GM18508 (cell line): Measurements from ENCODE around the gene MRPS27.
A peak's percentile ranks its signal among the peaks of the same experiment; 100 is the strongest.
"Not testable (repeated sequence)": the region's sequence is repeated elsewhere in the genome, so short reads cannot be mapped to it uniquely, and the experiment has no call there.

Source experiments
- ATAC-seq: cut with Tn5 transposase; IDR thresholded peaks from one replicate; pipeline ENCODE4 v1.9.1; 2021; ENCODE audit warnings: moderate number of reproducible peaks; ENCODE audit not compliant: insufficient read depth, unreplicated experiment

The MRPS27 gene

DNA sequence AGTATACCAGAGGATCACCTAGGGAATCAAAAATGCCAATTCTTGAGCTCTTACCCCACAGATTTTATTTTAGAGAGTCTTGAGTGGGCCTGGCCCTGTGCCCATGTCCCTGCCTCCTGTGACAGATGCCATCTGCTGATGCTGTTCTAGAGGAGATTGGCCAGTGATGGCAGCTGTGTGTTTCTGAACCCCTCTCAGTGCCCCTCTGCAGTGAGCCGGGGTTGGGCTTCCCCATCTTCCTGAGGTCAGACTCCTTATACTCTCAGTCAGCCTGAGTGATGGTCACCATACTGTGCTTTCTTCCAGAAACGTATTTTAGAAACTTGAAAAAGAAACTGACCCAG lies 6.2 kb upstream of the MRPS27 start:
- ATAC-seq: no peak

DNA sequence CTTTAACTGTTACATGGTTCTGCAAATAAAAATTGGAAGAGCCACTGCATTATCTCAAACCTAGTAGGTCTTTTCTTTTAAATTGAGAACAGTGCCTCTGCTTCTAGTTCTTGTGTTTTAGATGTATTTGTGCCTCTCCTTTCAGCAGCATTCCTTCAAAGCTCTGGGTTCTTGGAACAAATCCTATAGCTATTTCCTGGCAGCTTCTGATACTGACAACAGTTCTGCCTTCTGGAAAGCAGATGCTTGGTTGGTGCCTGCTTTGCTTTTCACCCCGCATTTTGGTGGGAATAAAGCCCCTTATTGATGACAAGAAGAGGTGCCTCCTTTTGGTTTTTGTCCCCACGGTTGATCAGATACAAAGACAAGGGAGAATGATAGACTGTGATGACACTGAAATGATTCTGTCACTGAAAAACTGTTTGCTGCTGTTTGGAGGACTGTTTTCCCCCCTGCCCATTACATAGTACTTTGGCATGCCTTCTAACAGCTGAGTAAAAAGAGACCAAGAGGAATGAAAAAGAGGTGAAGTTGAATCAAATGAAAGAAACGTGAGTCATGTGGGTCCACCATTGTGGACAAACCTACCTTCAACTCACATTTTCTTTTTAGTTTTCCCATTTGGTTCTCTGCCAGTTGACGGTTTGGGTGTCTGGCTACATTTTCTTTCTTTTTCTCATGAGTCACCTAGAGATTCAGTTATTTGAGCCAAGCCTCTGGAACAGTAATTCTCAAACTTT lies 5.7 kb upstream of the MRPS27 start:
- no peak for ATAC-seq

DNA sequence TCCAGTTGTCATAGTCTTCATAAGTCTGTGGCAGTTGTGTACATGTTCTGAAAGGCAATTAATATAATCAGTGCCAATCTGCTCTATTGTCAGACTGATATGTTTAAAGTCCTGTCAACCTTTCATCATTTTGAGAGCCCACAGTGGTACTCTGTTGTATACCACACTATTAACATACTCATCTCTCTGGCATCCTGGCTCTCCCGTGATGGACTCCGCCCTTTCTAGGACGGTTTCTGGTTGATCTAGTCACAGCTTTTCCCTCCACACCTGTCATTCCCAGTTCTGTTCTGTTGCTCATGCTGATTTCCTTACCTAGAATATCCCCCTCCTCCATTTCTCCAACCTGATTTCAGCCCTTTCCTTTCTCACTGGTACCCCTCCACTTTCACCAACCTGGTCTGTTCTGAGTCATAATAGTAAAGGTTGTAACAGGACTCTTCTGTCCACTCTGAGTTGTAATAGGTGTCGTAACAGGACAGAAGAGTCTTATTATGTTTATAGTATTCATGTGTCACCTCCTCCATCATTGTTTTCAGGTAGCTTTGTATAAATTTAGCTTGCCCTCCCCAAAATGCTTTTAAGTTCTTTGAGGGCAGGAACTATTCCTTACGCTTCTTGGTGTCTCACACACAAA lies 4.3 kb upstream of the MRPS27 start:
- ATAC-seq: no peak

DNA sequence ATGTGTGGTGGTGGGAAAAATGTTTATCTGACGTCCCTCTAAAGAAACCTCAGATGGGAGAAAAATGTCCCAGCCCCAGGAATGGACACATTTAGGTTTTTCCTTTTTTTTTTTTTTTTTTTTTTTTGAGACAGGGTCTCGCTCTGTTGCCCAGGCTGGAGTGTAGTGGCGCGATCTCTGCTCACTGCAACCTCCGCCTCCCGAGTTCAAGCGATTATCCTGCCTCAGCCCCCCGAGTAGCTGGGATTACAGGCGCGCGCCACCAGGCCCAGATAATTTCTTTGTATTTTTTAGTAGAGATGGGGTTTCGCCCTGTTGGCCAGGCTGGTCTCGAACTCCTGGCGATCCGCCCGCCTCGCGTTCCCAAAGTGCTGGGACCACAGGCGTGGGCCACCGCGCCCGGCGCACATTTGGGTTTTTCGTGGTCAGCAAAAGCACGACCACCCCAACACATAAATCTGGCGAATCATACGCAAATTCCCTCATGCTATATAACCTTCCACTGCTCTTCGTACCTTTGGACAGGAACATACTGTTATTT lies 535 bp downstream of the MRPS27 start:
- not testable (repeated sequence) for ATAC-seq

DNA sequence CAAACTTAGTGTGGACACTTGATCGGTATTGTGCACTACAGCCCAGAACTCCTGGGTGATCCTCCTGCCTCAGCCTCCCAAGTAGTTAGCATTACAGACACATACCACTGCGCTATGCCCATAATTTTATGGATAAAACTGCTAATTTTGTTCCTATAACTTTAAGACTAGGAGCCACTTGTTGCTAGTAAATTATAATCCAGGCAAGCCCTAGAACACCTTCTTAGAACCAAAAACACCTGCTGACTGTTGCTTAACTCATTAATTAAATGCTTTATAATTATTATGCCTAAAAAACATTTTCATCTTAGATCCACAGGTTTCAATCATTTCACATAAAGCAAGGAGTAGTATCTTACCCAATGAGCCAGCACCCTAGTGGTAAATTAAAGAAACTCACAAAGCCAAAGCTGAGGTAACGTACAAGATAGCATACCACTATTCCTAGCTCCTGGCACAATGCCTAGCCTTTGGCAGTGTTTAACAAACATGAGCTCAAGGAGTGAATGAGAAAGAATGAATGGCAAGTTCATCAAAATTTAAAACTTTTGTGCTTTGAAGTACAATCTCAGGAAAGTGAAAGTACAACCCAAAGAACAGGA lies 5.4 kb downstream of the MRPS27 start:
- ATAC-seq: no peak

DNA sequence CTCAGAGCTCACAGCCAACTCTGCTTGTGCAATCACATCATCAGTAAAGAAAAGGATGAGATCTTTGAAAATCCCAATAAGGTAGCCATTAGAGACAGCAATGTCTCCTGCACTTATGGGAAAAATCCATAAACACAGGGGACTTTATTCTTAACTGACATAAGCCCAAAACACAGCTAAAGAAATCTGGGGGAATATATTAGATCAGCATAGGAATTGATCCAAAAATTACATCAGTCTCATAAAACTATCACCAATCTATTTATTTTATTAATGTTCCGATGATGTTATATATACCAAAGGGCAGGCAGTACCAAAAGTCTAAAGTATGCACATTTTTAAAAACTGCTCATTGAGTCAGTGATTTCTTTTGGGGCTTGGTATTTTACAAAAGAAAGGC lies 6.9 kb downstream of the MRPS27 start:
- ATAC-seq: no peak

DNA sequence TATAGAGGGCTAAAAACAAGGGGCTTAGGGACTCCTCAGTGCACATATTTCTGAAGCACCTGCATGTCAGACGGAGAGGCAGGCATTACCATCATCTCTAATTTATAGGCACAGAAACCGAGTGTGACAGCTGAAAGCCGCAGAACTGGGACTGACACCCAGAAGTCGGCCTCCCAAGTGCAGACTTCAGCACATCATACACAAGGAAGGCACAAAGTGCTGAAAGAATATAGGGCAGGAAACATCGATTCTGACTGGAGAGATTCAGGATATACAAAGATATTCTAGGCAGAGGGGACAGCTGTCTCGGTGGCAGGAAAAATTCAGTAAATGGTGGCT lies 11.2 kb downstream of the MRPS27 start:
- no peak for ATAC-seq

DNA sequence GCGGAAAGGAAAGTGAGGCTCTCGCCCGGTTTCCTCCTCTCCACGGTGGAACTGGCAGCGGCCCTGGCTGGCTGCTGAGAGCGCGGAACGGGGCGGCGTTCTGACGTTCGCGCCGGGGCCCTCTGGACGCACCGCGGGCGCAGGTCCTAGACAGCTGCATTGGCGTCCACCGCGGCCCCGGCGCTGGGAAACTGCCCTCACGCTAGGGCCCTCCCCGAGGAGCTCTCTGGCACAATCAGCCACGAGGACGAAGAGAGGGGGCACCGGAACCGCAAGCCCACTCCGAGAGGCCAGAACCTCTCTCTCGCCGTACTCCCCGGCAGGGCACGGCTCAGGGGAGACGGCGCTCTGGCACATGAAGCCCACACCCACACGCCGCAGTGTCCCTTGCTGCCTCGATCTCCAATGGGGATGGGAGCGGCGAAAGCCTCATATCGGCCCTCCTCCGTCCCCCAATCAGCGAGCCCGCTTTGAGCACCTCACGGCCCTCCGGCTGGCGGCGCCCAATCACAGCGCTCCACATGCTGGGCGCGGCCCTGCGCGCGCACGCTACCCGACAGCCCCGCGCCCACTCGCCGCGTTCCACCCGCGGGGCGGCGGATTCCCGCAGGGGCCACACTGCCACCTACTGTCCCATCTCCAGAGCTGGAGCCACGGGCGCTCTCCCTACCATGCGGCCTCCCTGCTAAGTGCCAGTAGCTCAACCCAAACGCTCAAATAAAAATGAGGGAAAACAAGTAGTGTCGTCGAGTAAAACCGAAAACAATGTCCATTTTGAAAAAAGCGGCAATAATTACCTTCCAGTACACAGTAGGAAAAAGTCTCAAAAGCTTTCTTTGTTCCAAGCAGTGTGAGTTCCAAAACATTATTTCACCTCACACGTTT lies 11.8 kb downstream of the MRPS27 start:
- peak; percentile 83 for ATAC-seq

DNA sequence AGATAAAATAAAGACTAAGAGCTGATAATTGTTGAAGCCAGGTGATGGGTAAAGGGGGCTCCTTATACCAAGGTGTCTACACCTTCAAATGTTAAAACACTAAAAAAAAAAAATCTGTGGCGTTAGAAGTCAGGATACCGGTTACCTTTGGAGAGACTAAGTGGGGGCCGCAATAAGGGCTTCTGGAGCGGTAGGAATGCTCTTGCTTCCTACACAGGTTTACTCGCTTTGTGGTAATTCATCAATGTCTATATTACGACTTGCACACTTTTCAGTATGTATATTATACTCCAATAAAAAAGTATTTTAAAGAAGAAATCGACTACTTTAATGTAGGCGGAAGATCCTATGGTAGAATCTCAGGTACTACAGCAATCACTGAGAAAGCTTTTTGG lies 12.5 kb downstream of the MRPS27 start:
- ATAC-seq: no peak

DNA sequence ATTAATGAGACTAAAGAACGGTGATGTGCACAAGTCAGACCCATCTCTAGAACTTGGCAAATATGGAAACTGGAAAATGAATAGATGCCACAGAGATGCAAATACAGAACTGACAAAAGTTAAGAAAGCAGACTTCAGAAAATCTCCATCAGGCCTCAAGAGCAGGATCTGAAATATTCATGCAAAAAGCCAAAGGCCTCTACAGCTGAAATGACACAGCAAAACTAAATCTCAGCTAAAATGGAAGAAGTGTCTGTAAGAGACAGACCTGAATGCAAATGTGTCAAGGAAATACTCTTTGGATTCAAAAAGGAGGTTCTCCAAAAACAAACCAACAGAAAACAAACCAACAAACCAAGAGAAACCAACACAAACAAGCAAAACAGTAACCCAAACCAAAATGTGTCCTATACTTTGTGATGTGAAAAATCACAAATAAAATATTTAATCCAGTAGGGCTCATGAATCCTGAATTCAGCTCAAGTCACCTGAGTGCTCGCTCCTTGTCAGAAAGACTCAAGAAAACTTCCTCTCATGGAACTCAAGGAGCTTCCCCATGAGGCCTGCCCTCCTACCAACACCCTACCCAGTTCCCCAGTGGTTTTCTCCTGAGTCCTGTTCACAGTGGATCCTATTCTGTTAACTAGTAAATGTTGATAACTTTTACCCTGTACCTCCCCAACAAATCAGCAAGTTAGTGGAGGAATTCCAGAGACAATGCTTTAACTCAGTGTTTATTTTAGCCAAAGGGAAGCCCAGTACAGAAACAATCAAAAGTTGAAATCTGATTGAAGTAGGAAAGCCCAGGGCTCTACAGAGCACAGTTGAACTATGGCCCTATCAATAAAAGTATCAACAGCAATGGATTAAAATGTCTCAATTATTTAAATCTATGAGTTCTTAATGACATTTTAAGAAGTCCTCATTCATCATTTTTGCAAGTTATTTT lies 14.6 kb downstream of the MRPS27 start:
- ATAC-seq: no peak

DNA sequence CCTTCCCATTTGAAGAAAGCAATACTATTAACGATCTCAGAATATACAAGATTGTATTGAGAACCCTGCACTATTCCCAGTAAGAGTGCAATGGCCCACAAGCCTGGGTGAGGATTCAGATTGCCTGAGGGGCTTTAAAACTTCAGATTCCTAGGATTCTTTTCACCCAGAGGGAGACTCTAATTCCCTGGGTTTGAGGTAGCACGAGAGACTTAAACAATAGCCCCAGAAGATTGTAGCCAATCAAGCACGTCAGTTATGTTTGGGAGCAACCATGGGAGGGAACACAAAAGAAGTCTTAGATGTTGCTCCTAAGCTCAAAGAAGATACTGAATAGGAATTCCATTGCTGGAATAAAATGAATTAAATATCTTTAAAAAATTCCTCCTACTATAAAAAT lies 17.9 kb downstream of the MRPS27 start:
- ATAC-seq: no peak

DNA sequence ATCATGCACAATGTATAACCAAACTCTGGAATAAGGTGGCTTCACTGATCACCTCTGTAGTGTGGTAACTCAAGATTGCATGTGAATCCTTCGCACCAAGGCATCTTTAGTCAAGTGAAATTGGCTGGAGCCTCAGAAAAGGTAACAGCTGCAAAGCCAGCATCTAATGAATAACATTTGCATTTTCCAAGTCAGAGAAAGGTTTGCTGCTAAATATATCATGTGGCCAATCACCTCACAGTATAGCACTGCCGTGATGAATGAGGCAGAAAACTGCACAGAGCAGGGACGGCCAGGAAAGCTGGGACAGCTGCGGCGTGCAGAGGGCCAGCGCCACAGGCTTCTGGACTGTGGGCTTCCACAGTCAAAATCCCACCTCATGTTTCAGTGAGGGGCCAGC lies 18.5 kb downstream of the MRPS27 start:
- no peak for ATAC-seq

DNA sequence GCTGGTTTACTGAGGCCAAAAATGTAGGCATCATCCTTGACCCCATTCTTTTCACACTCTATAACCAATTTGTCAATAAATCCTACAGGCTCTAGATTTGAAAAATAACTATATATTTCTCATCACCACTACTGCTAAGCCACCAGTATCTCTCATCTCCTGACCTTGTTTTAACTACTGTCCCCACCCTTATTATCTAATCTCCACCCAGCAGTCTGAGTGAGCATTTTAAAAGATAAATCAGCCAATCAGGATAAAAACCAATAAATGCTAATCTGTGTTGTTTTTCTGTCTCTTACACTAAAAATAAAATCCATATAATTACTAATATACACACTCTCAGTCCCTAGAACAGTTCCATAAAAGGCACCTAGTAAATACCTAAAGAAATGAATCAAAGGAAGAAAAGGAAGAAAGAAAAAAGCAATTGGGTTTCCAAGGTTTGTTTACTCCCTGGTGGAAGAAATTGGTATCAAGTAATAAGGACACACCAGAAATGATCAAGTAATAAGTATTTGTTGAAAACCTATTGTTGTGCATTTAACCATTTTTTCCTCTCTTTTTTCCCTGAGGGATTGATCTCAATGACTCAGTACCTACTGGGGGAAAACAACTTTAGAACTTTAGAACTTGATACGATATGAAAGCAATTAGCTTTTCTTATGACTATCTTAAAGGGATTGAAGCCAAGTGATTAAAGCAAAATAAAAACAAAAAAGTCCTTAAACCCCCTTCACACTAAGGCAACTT lies 19.3 kb downstream of the MRPS27 start:
- ATAC-seq: no peak

DNA sequence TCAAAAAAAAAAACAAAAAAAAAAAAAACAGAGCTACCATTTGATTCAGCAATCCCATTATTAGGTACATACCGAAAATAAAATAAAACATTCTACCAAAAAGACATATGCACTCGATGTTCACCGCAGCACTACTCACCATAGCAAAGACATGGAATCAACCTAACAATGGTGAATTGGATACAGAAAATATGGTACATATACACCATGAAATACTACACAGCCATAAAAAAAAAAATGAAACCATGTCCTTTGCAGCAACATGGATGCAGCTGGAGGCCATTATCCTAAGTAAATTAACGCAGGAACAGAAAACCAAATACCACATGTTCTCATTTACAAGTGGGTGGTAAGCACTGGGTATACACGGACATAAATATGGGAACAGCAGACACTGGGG lies 21.3 kb downstream of the MRPS27 start:
- no peak for ATAC-seq

DNA sequence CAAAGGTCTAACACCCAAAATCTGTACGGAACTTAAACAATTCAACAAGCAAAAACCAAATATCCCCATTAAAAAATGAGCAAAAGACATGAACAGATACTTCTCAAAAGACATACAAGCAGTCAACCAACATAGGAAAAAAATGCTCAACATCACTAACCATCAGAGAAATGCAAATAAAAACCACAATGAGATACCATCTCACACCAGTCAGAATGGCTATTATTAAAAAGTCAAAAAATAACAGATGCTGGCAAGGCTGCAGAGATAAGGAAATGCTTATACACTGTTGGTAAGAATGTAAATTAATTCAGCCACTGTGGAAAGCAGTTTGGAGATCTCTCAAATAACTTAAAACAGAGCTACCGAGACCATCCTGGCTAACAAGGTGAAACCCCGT lies 21.9 kb downstream of the MRPS27 start:
- not testable (repeated sequence) for ATAC-seq

DNA sequence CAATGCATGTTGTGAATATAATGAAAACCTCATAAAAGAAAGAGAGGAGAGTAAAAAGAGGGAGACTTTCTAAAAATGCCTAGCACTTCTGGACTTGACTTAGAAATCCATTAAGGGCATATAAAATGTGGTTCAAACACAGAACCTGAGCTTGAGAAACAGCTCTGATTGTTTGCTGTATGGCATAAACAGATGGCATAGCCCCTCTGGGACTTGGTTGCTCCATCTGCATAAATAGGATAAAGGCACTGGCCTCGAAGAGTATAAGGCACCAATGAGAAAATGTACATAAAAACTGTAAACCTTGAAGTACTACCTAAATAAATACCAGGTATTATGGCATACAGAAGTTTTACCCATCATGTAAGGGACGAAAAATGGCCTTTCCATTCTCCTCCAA lies 23.8 kb downstream of the MRPS27 start:
- ATAC-seq: no peak

DNA sequence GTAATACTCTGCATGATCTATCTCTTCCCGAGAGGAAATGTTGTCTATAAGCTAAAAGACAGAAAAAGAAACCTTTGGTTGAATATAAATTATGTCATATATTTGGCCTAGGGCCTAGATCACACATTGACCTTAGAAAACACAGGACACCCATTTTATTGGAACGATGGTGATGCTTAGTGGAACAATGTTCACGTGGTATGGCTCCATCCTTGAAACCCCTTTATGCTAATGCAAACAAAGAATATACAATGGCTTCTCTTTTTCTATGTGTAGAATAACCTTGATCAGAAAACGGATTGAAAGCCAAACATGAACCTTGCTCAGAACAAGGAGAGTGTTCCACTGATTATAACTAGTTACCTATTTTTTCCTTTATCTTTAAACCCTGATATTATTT lies 24.5 kb downstream of the MRPS27 start:
- no peak for ATAC-seq

DNA sequence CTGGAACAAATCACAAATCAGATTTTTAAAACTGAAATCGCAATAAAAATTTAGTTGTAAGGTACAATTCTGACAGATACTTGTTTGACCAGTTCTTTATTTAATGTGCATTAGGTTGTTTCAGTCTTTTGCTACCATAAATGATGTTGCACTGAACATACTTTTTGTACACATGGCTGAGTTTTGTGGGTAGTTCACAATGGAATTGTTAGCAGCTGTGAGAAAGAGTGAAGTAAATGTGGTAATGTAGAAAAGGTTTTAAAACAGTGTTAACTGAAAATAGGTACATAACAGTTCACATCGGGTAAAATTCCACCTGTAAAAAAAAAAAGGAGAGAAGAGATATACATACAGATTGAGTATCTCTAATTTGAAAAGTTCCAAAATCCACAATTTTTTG lies 25.6 kb downstream of the MRPS27 start:
- no peak for ATAC-seq

DNA sequence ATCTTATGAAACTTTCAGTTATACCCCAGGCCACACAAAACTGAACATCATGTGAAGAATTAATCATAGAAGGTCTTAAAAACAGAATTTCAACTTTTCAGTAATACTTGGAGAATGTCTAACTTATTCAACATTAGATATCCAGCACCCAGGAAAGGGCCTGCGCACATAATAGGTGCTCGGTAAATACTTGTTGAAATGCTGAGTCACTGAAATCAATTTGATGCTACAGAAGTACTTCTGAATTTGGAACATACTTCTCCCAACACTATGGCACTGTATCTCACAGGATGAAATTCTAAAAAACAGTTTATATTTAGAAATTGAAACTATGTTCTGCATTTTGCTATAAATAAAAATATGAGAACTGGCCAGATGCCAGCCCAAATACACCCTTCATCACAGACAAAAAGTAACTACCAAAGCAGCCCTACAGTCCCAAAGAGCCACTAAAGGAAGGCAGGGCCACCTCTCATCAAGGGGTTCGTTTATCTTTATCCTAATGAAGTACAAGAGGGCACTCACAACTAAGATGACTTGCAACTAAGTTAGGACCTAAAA lies 26.5 kb downstream of the MRPS27 start:
- ATAC-seq: no peak
